ENCODE results near the gene ANKS6. TPM values are rescaled to one million over a fixed set of nuclear protein-coding genes. Genes with fewer than 3 reads are reported as not detected.

ANKS6 gene
- total RNA-seq, 1 experiment from 2014 or later: 39.2 TPM

GRCh38 chr9:98837516-98837915 is 41.2 kb upstream of the ANKS6 start:
- no peak overlapping the region for H2AFZ ChIP-seq (ENCODE audit: low read depth, low read length, poor library complexity, severe bottlenecking)
- no peaks in the 10 kb centered on the region for H3K9me3 ChIP-seq (ENCODE audit: control insufficient read depth in 1 of 2, insufficient read depth in 1 of 2, low read depth in 1 of 2, low read length in 2 of 2)
- no peak overlapping the region for H3K9ac ChIP-seq (ENCODE audit: low read length)
- intact Hi-C loops (cut with micrococcal nuclease): no loop called here
- H4K20me1 ChIP-seq (ENCODE audit: insufficient read depth): no peaks in the 10 kb centered on the region
- no peak overlapping the region for H3K4me2 ChIP-seq (ENCODE audit: low read length)
- H3K27ac ChIP-seq (ENCODE audit: low read depth, low read length): no peak overlapping the region
- ATAC-seq (no peak), DNase-seq (ENCODE audit: low read depth, low spot score) (no peak)
- H3K79me2 ChIP-seq (ENCODE audit: insufficient read depth, low read length): no peaks in the 10 kb centered on the region
- peaks cover 0 to 5% of the 10 kb centered on the region in 2 experiments; a peak in 1 of 4 replicates for H3K36me3 ChIP-seq (ENCODE audit: control insufficient read depth in 1 of 2, insufficient read depth in 2 of 2, low read length in 2 of 2)
- no peaks in the 10 kb centered on the region for H3K4me1 ChIP-seq (ENCODE audit: control insufficient read depth in 1 of 2, insufficient read depth in 2 of 2, low read length in 2 of 2)
- ChIA-PET POLR2A (no interaction called here), CTCF (no interaction called here), RAD21 (ENCODE audit: low non-redundant PET in 1 of 2, low total read pairs in 2 of 2, uncharacterized antibody in 2 of 2, unreplicated experiment in 2 of 2) (no interaction called here)
- H3K9me2 ChIP-seq (ENCODE audit: insufficient read depth): no peaks in the 10 kb centered on the region
- TF ChIP-seq CEBPB (IDR thresholded peaks at IDR 0.05; ENCODE audit: low read depth): no peak
- TF ChIP-seq, protein P1, sequence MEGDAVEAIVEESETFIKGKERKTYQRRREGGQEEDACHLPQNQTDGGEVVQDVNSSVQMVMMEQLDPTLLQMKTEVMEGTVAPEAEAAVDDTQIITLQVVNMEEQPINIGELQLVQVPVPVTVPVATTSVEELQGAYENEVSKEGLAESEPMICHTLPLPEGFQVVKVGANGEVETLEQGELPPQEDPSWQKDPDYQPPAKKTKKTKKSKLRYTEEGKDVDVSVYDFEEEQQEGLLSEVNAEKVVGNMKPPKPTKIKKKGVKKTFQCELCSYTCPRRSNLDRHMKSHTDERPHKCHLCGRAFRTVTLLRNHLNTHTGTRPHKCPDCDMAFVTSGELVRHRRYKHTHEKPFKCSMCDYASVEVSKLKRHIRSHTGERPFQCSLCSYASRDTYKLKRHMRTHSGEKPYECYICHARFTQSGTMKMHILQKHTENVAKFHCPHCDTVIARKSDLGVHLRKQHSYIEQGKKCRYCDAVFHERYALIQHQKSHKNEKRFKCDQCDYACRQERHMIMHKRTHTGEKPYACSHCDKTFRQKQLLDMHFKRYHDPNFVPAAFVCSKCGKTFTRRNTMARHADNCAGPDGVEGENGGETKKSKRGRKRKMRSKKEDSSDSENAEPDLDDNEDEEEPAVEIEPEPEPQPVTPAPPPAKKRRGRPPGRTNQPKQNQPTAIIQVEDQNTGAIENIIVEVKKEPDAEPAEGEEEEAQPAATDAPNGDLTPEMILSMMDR (IDR thresholded peaks at IDR 0.05 in 2 of 3, conservative IDR thresholded peaks at IDR 0.05 in 1 of 3; ENCODE audit: borderline replicate concordance in 1 of 3, insufficient read depth in 1 of 3, low read depth in 2 of 3, low read length in 2 of 3): no peak
- TF ChIP-seq YY1 (IDR thresholded peaks at IDR 0.05; ENCODE audit: extremely low read depth, insufficient replicate concordance, low read depth, low read length): no peak
- no peak for TF ChIP-seq SIN3A (IDR thresholded peaks at IDR 0.05; ENCODE audit: low read depth)
- BruUV-seq (replicated peaks): no TSS peak
- no peaks in the 10 kb centered on the region for H3K27me3 ChIP-seq (ENCODE audit: insufficient read depth, low read length)
- H3K4me3 ChIP-seq (replicated peaks in 1 of 2; ENCODE audit: low read depth in 1 of 2, low read length in 2 of 2): no peak overlapping the region

DNA sequence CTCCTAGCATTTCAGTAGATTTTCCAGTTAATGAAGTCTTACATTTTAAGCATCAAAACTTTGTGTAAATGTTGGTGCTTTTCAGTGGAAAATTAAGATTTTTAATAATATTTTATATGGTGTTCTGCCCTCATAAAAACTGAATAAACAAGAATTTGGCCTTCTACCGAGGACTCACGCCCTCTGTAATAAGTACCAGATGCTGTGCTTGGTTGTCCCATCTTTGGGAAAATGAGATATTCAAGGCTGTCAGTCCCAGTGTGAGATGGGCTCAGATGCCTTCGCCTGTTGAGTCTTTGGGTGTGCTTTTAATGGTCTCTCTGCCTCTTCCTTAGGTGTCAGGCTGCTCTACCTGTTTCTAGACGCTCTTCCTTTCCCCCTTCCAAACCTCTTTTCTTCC is 39.9 kb upstream of the ANKS6 start:
- ChIA-PET CTCF (no interaction called here), RAD21 (ENCODE audit: low non-redundant PET in 1 of 2, low total read pairs in 2 of 2, uncharacterized antibody in 2 of 2, unreplicated experiment in 2 of 2) (no interaction called here), POLR2A (interaction anchor here (0.7 kb wide), 1 partner anchor 8 kb away, joined by 3 read pairs; no protein-coding TSS in a partner anchor)

More for the DNA sequence above, 39.9 kb upstream of the ANKS6 start:
- Histone ChIP-seq H3K27ac (ENCODE audit: low read depth, low read length) (no peak overlapping the region), H3K27me3 (ENCODE audit: insufficient read depth, low read length) (no peaks in the 10 kb centered on the region), H3K9me3 (ENCODE audit: control insufficient read depth in 1 of 2, insufficient read depth in 1 of 2, low read depth in 1 of 2, low read length in 2 of 2) (no peaks in the 10 kb centered on the region), H3K36me3 (ENCODE audit: control insufficient read depth in 1 of 2, insufficient read depth in 2 of 2, low read length in 2 of 2) (peaks cover 0 to 3% of the 10 kb centered on the region in 2 experiments; a peak in 1 of 4 replicates), H3K4me3 (replicated peaks in 1 of 2; ENCODE audit: low read depth in 1 of 2, low read length in 2 of 2) (no peak overlapping the region), H3K4me1 (ENCODE audit: control insufficient read depth in 1 of 2, insufficient read depth in 2 of 2, low read length in 2 of 2) (no peaks in the 10 kb centered on the region), H4K20me1 (ENCODE audit: insufficient read depth) (no peaks in the 10 kb centered on the region), H3K4me2 (ENCODE audit: low read length) (no peak overlapping the region), H3K79me2 (ENCODE audit: insufficient read depth, low read length) (no peaks in the 10 kb centered on the region), H3K9me2 (ENCODE audit: insufficient read depth) (no peaks in the 10 kb centered on the region), H2AFZ (ENCODE audit: low read depth, low read length, poor library complexity, severe bottlenecking) (no peak overlapping the region), H3K9ac (ENCODE audit: low read length) (no peak overlapping the region)
- intact Hi-C loops (cut with micrococcal nuclease): no loop called here
- DNase-seq (ENCODE audit: low read depth, low spot score) (no peak), ATAC-seq (no peak)
- TF ChIP-seq SIN3A (IDR thresholded peaks at IDR 0.05; ENCODE audit: low read depth) (no peak), FOSL1 (IDR thresholded peaks at IDR 0.05; ENCODE audit: low read depth) (no peak), JUND (IDR thresholded peaks at IDR 0.05) (no peak), POLR2A (IDR thresholded peaks at IDR 0.05; ENCODE audit: borderline replicate concordance, extremely low read depth, insufficient read depth, insufficient read length) (no peak), YY1 (IDR thresholded peaks at IDR 0.05; ENCODE audit: extremely low read depth, insufficient replicate concordance, low read depth, low read length) (no peak)
- BruUV-seq (replicated peaks): no TSS peak

Data from HCT116 (cell line).